Endothelial cell (in vitro differentiated cells): ENCODE measurements around the gene COX19. TPM values are rescaled to one million over a fixed set of nuclear protein-coding genes. Genes with fewer than 3 reads are reported as not detected.

Experiments
- DNase-seq: peaks from one replicate; pipeline ENCODE4 v3.0.0; 2021; ENCODE audit warnings: low spot score
- H3K27ac Mint-ChIP-seq: one replicate; pipeline ENCODE4 v1.8.0; 2021; ENCODE audit warnings: mixed read lengths, inconsistent platforms; ENCODE audit not compliant: unreplicated experiment
- H3K27me3 Mint-ChIP-seq: one replicate; pipeline ENCODE4 v1.8.0; 2021; ENCODE audit warnings: mild to moderate bottlenecking, moderate library complexity, mixed read lengths, inconsistent platforms; ENCODE audit not compliant: unreplicated experiment
- H3K36me3 Mint-ChIP-seq: one replicate; pipeline ENCODE4 v1.8.0; 2021; ENCODE audit warnings: mild to moderate bottlenecking, low read depth, mixed read lengths, inconsistent platforms; ENCODE audit not compliant: unreplicated experiment
- H3K4me1 Mint-ChIP-seq: one replicate; pipeline ENCODE4 v1.8.0; 2021; ENCODE audit warnings: mild to moderate bottlenecking, mixed read lengths, inconsistent platforms; ENCODE audit not compliant: unreplicated experiment
- H3K4me3 Mint-ChIP-seq: one replicate; pipeline ENCODE4 v1.8.0; 2021; ENCODE audit warnings: mild to moderate bottlenecking, mixed read lengths, inconsistent platforms; ENCODE audit not compliant: unreplicated experiment
- H3K9me3 Mint-ChIP-seq: one replicate; pipeline ENCODE4 v1.8.0; 2021; ENCODE audit warnings: mixed read lengths, inconsistent platforms; ENCODE audit not compliant: unreplicated experiment
- CTCF ChIP-seq: fragments of 200-600 bp; sonication (generic); IDR thresholded peaks from one replicate; pipeline ENCODE4 v1.5.0; 2021; ENCODE audit warnings: antibody characterized with exemption; ENCODE audit not compliant: unreplicated experiment
- total RNA-seq: library from RNA; stranded (reverse); fragmentation: NEBNext Ultra II Directional; extraction: Animal tissue kit (Norgen Biotek cat#: 25700); gene quantifications from one replicate; pipeline ENCODE4 v1.2.1, GENCODE V29; 2021; ENCODE audit not compliant: unreplicated experiment

The COX19 gene
- total RNA-seq, 1 donor from 2014 or later: 10.2 TPM

GRCh38 chr7:947391-948210 is 27.7 kb downstream of the COX19 start:
- DNase-seq: no peak
- H3K9me3 Mint-ChIP-seq: no peaks in the 10 kb centered on the region
- no peak for TF ChIP-seq CTCF
- H3K4me3 Mint-ChIP-seq: no peak overlapping the region
- H3K4me1 Mint-ChIP-seq: no peaks in the 10 kb centered on the region
- no peaks in the 10 kb centered on the region for H3K36me3 Mint-ChIP-seq
- no peak overlapping the region for H3K27ac Mint-ChIP-seq
- peaks cover 3% of the 10 kb centered on the region for H3K27me3 Mint-ChIP-seq

GRCh38 chr7:946256-946996 is 28.9 kb downstream of the COX19 start:
- no peak for TF ChIP-seq CTCF
- no peak overlapping the region for H3K27ac Mint-ChIP-seq

GRCh38 chr7:945556-946255 is 29.6 kb downstream of the COX19 start:
- no peak for DNase-seq
- Mint-ChIP-seq H3K27ac (no peak overlapping the region), H3K4me1 (no peaks in the 10 kb centered on the region), H3K4me3 (no peak overlapping the region), H3K9me3 (no peaks in the 10 kb centered on the region), H3K27me3 (peaks cover 8% of the 10 kb centered on the region), H3K36me3 (peaks cover 6% of the 10 kb centered on the region)
- no peak for TF ChIP-seq CTCF

More at GRCh38 chr7:946256-946996, 28.9 kb downstream of the COX19 start:
- Mint-ChIP-seq H3K9me3 (no peaks in the 10 kb centered on the region), H3K4me1 (no peaks in the 10 kb centered on the region), H3K36me3 (peaks cover 6% of the 10 kb centered on the region), H3K4me3 (no peak overlapping the region), H3K27me3 (peaks cover 8% of the 10 kb centered on the region)
- no peak for DNase-seq

GRCh38 chr7:945147-945555 is 30.2 kb downstream of the COX19 start:
- Mint-ChIP-seq H3K36me3 (peaks cover 6% of the 10 kb centered on the region), H3K9me3 (no peaks in the 10 kb centered on the region)

More at GRCh38 chr7:945147-945555, 30.2 kb downstream of the COX19 start:
- TF ChIP-seq CTCF: no peak
- H3K4me3 Mint-ChIP-seq: no peak overlapping the region
- H3K27me3 Mint-ChIP-seq: peaks cover 8% of the 10 kb centered on the region
- H3K4me1 Mint-ChIP-seq: no peaks in the 10 kb centered on the region
- H3K27ac Mint-ChIP-seq: no peak overlapping the region
- DNase-seq: no peak
